KMS-11 (cell line): ENCODE results near the gene BLOC1S5.

Experiments
- H2AFZ ChIP-seq: fragments of 200-600 bp; sonication (generic); 2 replicates; pipeline ENCODE4 v1.6.1; 2016; ENCODE audit warnings: antibody characterized with exemption, mixed run types, low read depth
- H3K27ac ChIP-seq: fragments of 200-600 bp; sonication (generic); 2 replicates; pipeline ENCODE4 v1.6.1; 2016; ENCODE audit warnings: mild to moderate bottlenecking, mixed run types
- H3K27me3 ChIP-seq: fragments of 200-600 bp; sonication (generic); 2 replicates; pipeline ENCODE4 v1.6.1; 2017; ENCODE audit warnings: mild to moderate bottlenecking, low read depth, mixed run types, moderate library complexity; ENCODE audit not compliant: insufficient read depth
- H3K36me3 ChIP-seq: fragments of 200-600 bp; sonication (generic); 2 replicates; pipeline ENCODE4 v1.6.1; 2017; ENCODE audit warnings: mild to moderate bottlenecking, mixed run types; ENCODE audit not compliant: insufficient read depth
- H3K4me1 ChIP-seq: fragments of 200-600 bp; sonication (generic); 2 replicates; pipeline ENCODE4 v1.6.1; 2016; ENCODE audit warnings: mild to moderate bottlenecking, low read depth, mixed run types; ENCODE audit not compliant: poor library complexity, severe bottlenecking
- H3K4me2 ChIP-seq: fragments of 200-600 bp; sonication (generic); 2 replicates; pipeline ENCODE4 v1.7.0; 2016; ENCODE audit warnings: mild to moderate bottlenecking, mixed run types
- H3K4me3 ChIP-seq: fragments of 200-600 bp; sonication (generic); IDR thresholded peaks from 2 replicates; pipeline ENCODE4 v1.6.1; 2017; ENCODE audit warnings: low read depth, low read length, mixed read lengths; ENCODE audit not compliant: insufficient read depth
- H3K79me2 ChIP-seq: fragments of 200-600 bp; sonication (generic); 2 replicates; pipeline ENCODE4 v1.6.1; 2016; ENCODE audit warnings: low read depth, mixed run types; ENCODE audit not compliant: insufficient read depth
- H3K9ac ChIP-seq: fragments of 200-600 bp; sonication (generic); 2 replicates; pipeline ENCODE4 v1.6.1; 2016; ENCODE audit warnings: mild to moderate bottlenecking, mixed run types
- H4K20me1 ChIP-seq: fragments of 200-600 bp; sonication (generic); 2 replicates; pipeline ENCODE4 v1.6.1; 2016; ENCODE audit warnings: mild to moderate bottlenecking, mixed run types; ENCODE audit not compliant: insufficient read depth
- TF ChIP-seq, protein P1 (sequence below): fragments of 200-600 bp; sonication (generic); conservative IDR thresholded peaks from 2 replicates; pipeline ENCODE4 v1.6.1; 2017; ENCODE audit warnings: low read depth, mild to moderate bottlenecking, antibody characterized with exemption, low read length, moderate library complexity, mixed read lengths

Gene BLOC1S5

DNA sequence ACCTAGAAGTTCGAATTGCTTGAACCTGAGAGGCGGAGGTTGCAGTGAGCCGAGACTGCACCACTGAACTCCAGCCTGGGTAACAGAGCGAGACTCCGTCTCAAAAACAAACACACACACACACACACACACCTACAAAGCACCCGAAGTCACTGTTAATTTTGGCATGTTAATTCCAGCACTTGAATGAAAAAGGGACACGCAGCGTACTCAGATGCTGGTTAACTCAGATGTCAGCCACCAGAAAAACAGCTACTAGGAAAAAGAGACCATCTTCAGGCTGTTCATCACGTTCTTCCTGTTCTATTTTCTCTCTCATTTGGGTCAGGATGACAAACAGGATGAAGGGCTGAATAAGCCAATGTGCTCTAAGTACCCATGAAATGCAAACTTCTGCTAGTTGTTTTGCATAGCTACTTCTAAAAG, 46.9 kb downstream of the BLOC1S5 start:
- Histone ChIP-seq H3K4me3 (no peak overlapping the region), H3K27me3 (no peaks in the 10 kb centered on the region), H3K79me2 (no peaks in the 10 kb centered on the region), H2AFZ (no peak overlapping the region), H3K36me3 (no peaks in the 10 kb centered on the region), H3K4me1 (no peaks in the 10 kb centered on the region), H3K4me2 (no peak overlapping the region), H3K27ac (no peak overlapping the region), H4K20me1 (no peaks in the 10 kb centered on the region), H3K9ac (no peak overlapping the region)
- TF ChIP-seq, protein P1, sequence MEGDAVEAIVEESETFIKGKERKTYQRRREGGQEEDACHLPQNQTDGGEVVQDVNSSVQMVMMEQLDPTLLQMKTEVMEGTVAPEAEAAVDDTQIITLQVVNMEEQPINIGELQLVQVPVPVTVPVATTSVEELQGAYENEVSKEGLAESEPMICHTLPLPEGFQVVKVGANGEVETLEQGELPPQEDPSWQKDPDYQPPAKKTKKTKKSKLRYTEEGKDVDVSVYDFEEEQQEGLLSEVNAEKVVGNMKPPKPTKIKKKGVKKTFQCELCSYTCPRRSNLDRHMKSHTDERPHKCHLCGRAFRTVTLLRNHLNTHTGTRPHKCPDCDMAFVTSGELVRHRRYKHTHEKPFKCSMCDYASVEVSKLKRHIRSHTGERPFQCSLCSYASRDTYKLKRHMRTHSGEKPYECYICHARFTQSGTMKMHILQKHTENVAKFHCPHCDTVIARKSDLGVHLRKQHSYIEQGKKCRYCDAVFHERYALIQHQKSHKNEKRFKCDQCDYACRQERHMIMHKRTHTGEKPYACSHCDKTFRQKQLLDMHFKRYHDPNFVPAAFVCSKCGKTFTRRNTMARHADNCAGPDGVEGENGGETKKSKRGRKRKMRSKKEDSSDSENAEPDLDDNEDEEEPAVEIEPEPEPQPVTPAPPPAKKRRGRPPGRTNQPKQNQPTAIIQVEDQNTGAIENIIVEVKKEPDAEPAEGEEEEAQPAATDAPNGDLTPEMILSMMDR = no peak

DNA sequence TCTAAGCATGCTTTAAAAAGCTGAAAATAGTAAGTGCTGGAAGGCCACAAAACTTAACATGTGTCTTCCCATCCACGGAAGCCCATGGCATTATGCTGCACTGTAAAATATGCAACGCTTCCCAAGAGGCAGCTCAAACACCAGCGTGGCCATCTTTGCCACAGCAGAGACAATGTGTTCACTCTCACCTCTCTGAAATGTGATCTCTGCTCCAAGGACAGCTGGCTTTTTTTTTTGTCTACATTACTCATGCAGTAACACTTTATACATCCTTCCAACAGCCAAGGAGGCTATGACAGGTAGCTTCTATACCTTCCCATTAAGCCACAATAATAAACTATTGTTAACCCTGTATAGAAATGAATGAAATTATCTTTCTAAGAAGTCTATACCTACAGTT, 49.2 kb downstream of the BLOC1S5 start:
- Histone ChIP-seq H3K27me3 (no peaks in the 10 kb centered on the region), H3K4me2 (no peak overlapping the region), H3K36me3 (no peaks in the 10 kb centered on the region), H4K20me1 (no peaks in the 10 kb centered on the region), H3K79me2 (no peaks in the 10 kb centered on the region), H3K4me1 (no peaks in the 10 kb centered on the region), H3K27ac (no peak overlapping the region), H2AFZ (no peak overlapping the region), H3K9ac (no peak overlapping the region), H3K4me3 (no peak overlapping the region)
- TF ChIP-seq, protein P1 = no peak

DNA sequence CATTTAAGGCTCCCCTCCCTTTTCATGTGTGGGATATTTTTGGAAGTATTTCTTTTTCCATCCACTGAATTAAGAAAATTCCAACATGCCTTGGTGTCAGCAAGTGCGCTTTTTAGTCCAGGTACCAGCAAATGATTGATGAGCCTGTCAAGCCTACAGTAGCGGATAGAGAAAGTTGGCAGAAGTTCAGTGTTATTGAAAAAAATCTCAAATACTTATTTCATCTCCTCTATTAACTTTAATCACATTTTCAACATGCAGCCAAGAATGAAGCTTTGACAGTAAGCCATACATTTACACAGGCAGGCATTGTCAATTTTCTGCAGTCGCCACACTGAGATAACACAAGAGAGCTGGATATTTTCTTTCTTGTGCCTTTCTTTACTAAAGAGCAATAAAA, 50.4 kb downstream of the BLOC1S5 start:
- Histone ChIP-seq H3K79me2 (no peaks in the 10 kb centered on the region), H3K4me2 (no peak overlapping the region), H3K4me1 (no peaks in the 10 kb centered on the region), H3K27me3 (no peaks in the 10 kb centered on the region), H3K4me3 (no peak overlapping the region), H2AFZ (no peak overlapping the region), H3K36me3 (no peaks in the 10 kb centered on the region), H3K27ac (no peak overlapping the region), H4K20me1 (no peaks in the 10 kb centered on the region), H3K9ac (no peak overlapping the region)
- TF ChIP-seq, protein P1 = no peak

DNA sequence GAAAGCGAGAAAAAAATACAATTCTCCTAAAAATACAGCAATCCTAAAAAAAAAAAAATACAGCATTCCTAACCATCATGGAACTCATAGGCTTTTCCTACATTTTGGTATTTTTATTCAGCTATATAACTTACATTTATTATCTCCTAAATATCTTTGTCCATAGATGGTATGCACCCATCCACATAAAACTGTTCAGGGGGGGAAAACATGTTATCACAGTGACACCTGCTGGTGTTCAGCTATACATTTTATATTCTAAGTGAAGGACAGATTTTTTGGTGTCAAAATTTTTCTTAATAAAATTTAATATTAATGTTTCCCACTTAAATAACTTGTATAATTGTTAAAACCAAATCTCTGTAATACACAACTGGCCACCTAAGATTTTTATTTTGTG, 58.0 kb downstream of the BLOC1S5 start:
- Histone ChIP-seq H3K4me3 (no peak overlapping the region), H3K9ac (no peak overlapping the region), H3K79me2 (no peaks in the 10 kb centered on the region), H3K27me3 (no peaks in the 10 kb centered on the region), H2AFZ (no peak overlapping the region), H4K20me1 (no peaks in the 10 kb centered on the region), H3K27ac (no peak overlapping the region), H3K4me1 (no peaks in the 10 kb centered on the region), H3K36me3 (no peaks in the 10 kb centered on the region), H3K4me2 (no peak overlapping the region)
- TF ChIP-seq, protein P1 = peak; percentile 76
